Trophoblast cell (in vitro differentiated cells and primary cell): ENCODE results near the gene KANSL3.

Source experiments
- DNase-seq, 2 donors: peaks; one replicate each; pipeline ENCODE4 v3.0.0-alpha.2; 2016
- H2AFZ ChIP-seq: 2 replicates; pipeline ENCODE4 v1.6.1; 2013; ENCODE audit warnings: low read length, moderate library complexity, mild to moderate bottlenecking; ENCODE audit not compliant: insufficient read depth, poor library complexity
- H2AK5ac ChIP-seq: 2 replicates; pipeline ENCODE4 v1.6.1; 2013; ENCODE audit warnings: mild to moderate bottlenecking, low read length
- H2BK120ac ChIP-seq: 2 replicates; pipeline ENCODE4 v1.6.1; 2013; ENCODE audit warnings: low read length, mild to moderate bottlenecking, moderate library complexity; ENCODE audit not compliant: insufficient read depth, poor library complexity
- H2BK12ac ChIP-seq: 2 replicates; pipeline ENCODE4 v1.6.1; 2013; ENCODE audit warnings: mild to moderate bottlenecking, low read length, moderate library complexity
- H2BK5ac ChIP-seq: 2 replicates; pipeline ENCODE4 v1.6.1; 2013; ENCODE audit warnings: low read length, low read depth, moderate library complexity, mild to moderate bottlenecking; ENCODE audit not compliant: poor library complexity
- H3K14ac ChIP-seq: 2 replicates; pipeline ENCODE4 v1.6.1; 2013; ENCODE audit warnings: mild to moderate bottlenecking, low read length
- H3K18ac ChIP-seq: 2 replicates; pipeline ENCODE4 v1.6.1; 2013; ENCODE audit warnings: mild to moderate bottlenecking, low read length
- H3K23ac ChIP-seq: 2 replicates; pipeline ENCODE4 v1.6.1; 2013; ENCODE audit warnings: low read length
- H3K27ac ChIP-seq: 2 replicates; pipeline ENCODE4 v1.5.1; 2013; ENCODE audit warnings: low read depth, mild to moderate bottlenecking, inconsistent platforms, low read length, moderate library complexity
- H3K27me3 ChIP-seq: 2 replicates; pipeline ENCODE4 v1.6.1; 2013; ENCODE audit warnings: inconsistent platforms, mild to moderate bottlenecking, low read length, moderate library complexity; ENCODE audit not compliant: insufficient read depth
- H3K36me3 ChIP-seq, 2 experiments: 1 replicate in 1 of 2; 2 replicates in 1 of 2; pipeline ENCODE4 v1.6.1; 2013; ENCODE audit warnings: low read length in 2 of 2, mild to moderate bottlenecking in 2 of 2, moderate library complexity in 1 of 2; ENCODE audit not compliant: insufficient read depth in 2 of 2, control insufficient read depth in 1 of 2
- H3K4ac ChIP-seq: 2 replicates; pipeline ENCODE4 v1.6.1; 2013; ENCODE audit warnings: low read depth, mild to moderate bottlenecking, low read length, moderate library complexity
- H3K4me1 ChIP-seq, 2 experiments: 1 replicate in 1 of 2; 2 replicates in 1 of 2; pipeline ENCODE4 v1.6.1; 2013; ENCODE audit warnings: low read length in 2 of 2, mild to moderate bottlenecking in 2 of 2, moderate library complexity in 1 of 2; ENCODE audit not compliant: insufficient read depth in 2 of 2, control insufficient read depth in 1 of 2
- H3K4me2 ChIP-seq: 2 replicates; pipeline ENCODE4 v1.6.1; 2013; ENCODE audit warnings: inconsistent platforms, mild to moderate bottlenecking, low read length, moderate library complexity
- H3K4me3 ChIP-seq: 2 replicates; pipeline ENCODE4 v1.5.1; 2013; ENCODE audit warnings: mild to moderate bottlenecking, low read depth, low read length, inconsistent platforms
- H3K79me1 ChIP-seq: one replicate; pipeline ENCODE4 v1.6.1; 2013; ENCODE audit warnings: low read length
- H3K79me2 ChIP-seq: 2 replicates; pipeline ENCODE4 v1.6.1; 2013; ENCODE audit warnings: low read length, mild to moderate bottlenecking; ENCODE audit not compliant: control insufficient read depth, insufficient read depth, poor library complexity
- H3K9ac ChIP-seq: 2 replicates; pipeline ENCODE4 v1.6.1; 2013; ENCODE audit warnings: mild to moderate bottlenecking, low read length
- H3K9me3 ChIP-seq: 2 replicates; pipeline ENCODE4 v1.6.1; 2013; ENCODE audit warnings: low read depth, mild to moderate bottlenecking, control low read depth, inconsistent platforms, low read length; ENCODE audit not compliant: insufficient read depth
- H4K12ac ChIP-seq: 2 replicates; pipeline ENCODE4 v1.6.1; 2013; ENCODE audit warnings: low read depth, mild to moderate bottlenecking, low read length, moderate library complexity
- H4K8ac ChIP-seq: 2 replicates; pipeline ENCODE4 v1.6.1; 2013; ENCODE audit warnings: low read depth, mild to moderate bottlenecking, low read length, moderate library complexity
- H4K91ac ChIP-seq: one replicate; pipeline ENCODE4 v1.6.1; 2013; ENCODE audit warnings: low read depth, mild to moderate bottlenecking, low read length, moderate library complexity
- WGBS: extraction: QIAGEN DNeasy Blood & Tissue Kit; methylation state at CpG from one replicate; pipeline ENCODE4 v1.1.7; 2013; ENCODE audit warnings: missing lambda C conversion rate; ENCODE audit not compliant: insufficient read length, insufficient coverage; ENCODE audit errors: extremely low coverage; 5-methylcytosine and 5-hydroxymethylcytosine counted together

KANSL3 gene

GRCh38 chr2:96548558-96549465 lies 89.3 kb downstream of the KANSL3 start:
- Histone ChIP-seq H2BK120ac (no peak overlapping the region), H3K79me2 (no peaks in the 10 kb centered on the region), H2AFZ (no peak overlapping the region), H3K36me3 (no peaks in the 10 kb centered on the region), H2BK12ac (no peak overlapping the region), H3K9me3 (peaks cover 5% of the 10 kb centered on the region), H2AK5ac (no peak overlapping the region), H3K14ac (no peak overlapping the region), H4K8ac (no peak overlapping the region), H3K18ac (no peak overlapping the region), H2BK5ac (no peak overlapping the region), H3K4me1 (peaks cover 2% of the 10 kb centered on the region in 2 experiments), H3K4me2 (no peak overlapping the region), H4K12ac (no peak overlapping the region), H3K79me1 (no peaks in the 10 kb centered on the region), H3K4me3 (no peak overlapping the region), H4K91ac (no peak overlapping the region), H3K23ac (no peak overlapping the region), H3K27me3 (no peaks in the 10 kb centered on the region), H3K9ac (no peak overlapping the region), H3K27ac (no peak overlapping the region), H3K4ac (no peak overlapping the region)
- no CpG with 5 or more reads among the region's 24 CpGs for WGBS
- no peak for DNase-seq

- no peak overlapping the region for H3K4ac ChIP-seq
- H3K4me2 ChIP-seq = no peak overlapping the region
- no peaks in the 10 kb centered on the region for H3K4me1 ChIP-seq
- no peak overlapping the region for H2BK5ac ChIP-seq
- no peaks in the 10 kb centered on the region for H3K36me3 ChIP-seq
- H2BK12ac ChIP-seq = no peak overlapping the region
- H4K8ac ChIP-seq = no peak overlapping the region
- H3K9me3 ChIP-seq = peaks cover 5% of the 10 kb centered on the region
- H3K4me3 ChIP-seq = no peak overlapping the region
- no peak overlapping the region for H3K9ac ChIP-seq
- no peak overlapping the region for H2AK5ac ChIP-seq
- no peak overlapping the region for H2BK120ac ChIP-seq
- H2AFZ ChIP-seq = no peak overlapping the region
- no peaks in the 10 kb centered on the region for H3K79me2 ChIP-seq
- H3K27ac ChIP-seq = no peak overlapping the region
- no peak overlapping the region for H4K12ac ChIP-seq
- no peak for DNase-seq
- H4K91ac ChIP-seq = no peak overlapping the region
- no CpG with 5 or more reads among the region's 6 CpGs for WGBS
- no peaks in the 10 kb centered on the region for H3K27me3 ChIP-seq
- no peak overlapping the region for H3K14ac ChIP-seq
- H3K18ac ChIP-seq = no peak overlapping the region
- H3K79me1 ChIP-seq = no peaks in the 10 kb centered on the region
- no peak overlapping the region for H3K23ac ChIP-seq
Observed at GRCh38 chr2:96547731-96548171, 90.4 kb downstream of the KANSL3 start.

GRCh38 chr2:96547203-96547641 lies 90.9 kb downstream of the KANSL3 start:
- Histone ChIP-seq H2BK5ac (no peak overlapping the region), H3K4me3 (no peak overlapping the region), H3K14ac (no peak overlapping the region), H3K79me1 (no peaks in the 10 kb centered on the region), H4K8ac (no peak overlapping the region), H3K27ac (no peak overlapping the region), H3K79me2 (no peaks in the 10 kb centered on the region), H4K12ac (no peak overlapping the region), H3K27me3 (no peaks in the 10 kb centered on the region), H3K23ac (peak overlapping the region; percentile 37), H3K4ac (no peak overlapping the region), H2BK120ac (no peak overlapping the region), H2BK12ac (no peak overlapping the region), H3K4me1 (no peaks in the 10 kb centered on the region), H3K36me3 (no peaks in the 10 kb centered on the region), H3K9me3 (peaks cover 5% of the 10 kb centered on the region), H4K91ac (no peak overlapping the region), H2AFZ (no peak overlapping the region), H3K9ac (no peak overlapping the region), H3K18ac (no peak overlapping the region), H2AK5ac (no peak overlapping the region), H3K4me2 (no peak overlapping the region)
- DNase-seq = no peak
- WGBS = no CpG with 5 or more reads among the region's 7 CpGs

GRCh38 chr2:96546797-96547196 lies 91.3 kb downstream of the KANSL3 start:
- no peaks in the 10 kb centered on the region for H3K36me3 ChIP-seq
- H3K79me1 ChIP-seq = no peaks in the 10 kb centered on the region
- H4K8ac ChIP-seq = no peak overlapping the region
- H2AK5ac ChIP-seq = no peak overlapping the region
- no peaks in the 10 kb centered on the region for H3K79me2 ChIP-seq
- no peak overlapping the region for H3K18ac ChIP-seq
- no peak overlapping the region for H2BK5ac ChIP-seq
- H3K4me2 ChIP-seq = no peak overlapping the region
- H2BK12ac ChIP-seq = no peak overlapping the region
- H3K9me3 ChIP-seq = peaks cover 5% of the 10 kb centered on the region
- no peak overlapping the region for H3K4ac ChIP-seq
- no peak overlapping the region for H2BK120ac ChIP-seq
- H3K4me3 ChIP-seq = no peak overlapping the region
- WGBS = no CpG with 5 or more reads among the region's 8 CpGs
- no peak overlapping the region for H2AFZ ChIP-seq
- H3K14ac ChIP-seq = no peak overlapping the region
- no peaks in the 10 kb centered on the region for H3K4me1 ChIP-seq
- no peak overlapping the region for H3K9ac ChIP-seq
- no peak overlapping the region for H4K12ac ChIP-seq
- H4K91ac ChIP-seq = no peak overlapping the region
- no peak overlapping the region for H3K23ac ChIP-seq
- H3K27ac ChIP-seq = no peak overlapping the region
- H3K27me3 ChIP-seq = no peaks in the 10 kb centered on the region
- no peak for DNase-seq
